ENCODE data around the gene PRAMEF11.
A peak's percentile ranks its signal among the peaks of the same experiment; 100 is the strongest.
"Not testable (repeated sequence)": the region's sequence is repeated elsewhere in the genome, so short reads cannot be mapped to it uniquely, and the experiment has no call there.

The PRAMEF11 gene

GRCh38 chr1:12831310-12831709, at the start of gene PRAMEF11:
Gene PRAMEF11 (minus strand): TSS chr1:12831410. CDS start chr1:12828789, 2,621 bp downstream.
- not testable (repeated sequence) for DNase-seq (ENCODE audit: low spot score)

GRCh38 chr1:12878453-12878852, 47.2 kb upstream of the PRAMEF11 start:
- not testable (repeated sequence) for DNase-seq (ENCODE audit: low spot score)

DNA sequence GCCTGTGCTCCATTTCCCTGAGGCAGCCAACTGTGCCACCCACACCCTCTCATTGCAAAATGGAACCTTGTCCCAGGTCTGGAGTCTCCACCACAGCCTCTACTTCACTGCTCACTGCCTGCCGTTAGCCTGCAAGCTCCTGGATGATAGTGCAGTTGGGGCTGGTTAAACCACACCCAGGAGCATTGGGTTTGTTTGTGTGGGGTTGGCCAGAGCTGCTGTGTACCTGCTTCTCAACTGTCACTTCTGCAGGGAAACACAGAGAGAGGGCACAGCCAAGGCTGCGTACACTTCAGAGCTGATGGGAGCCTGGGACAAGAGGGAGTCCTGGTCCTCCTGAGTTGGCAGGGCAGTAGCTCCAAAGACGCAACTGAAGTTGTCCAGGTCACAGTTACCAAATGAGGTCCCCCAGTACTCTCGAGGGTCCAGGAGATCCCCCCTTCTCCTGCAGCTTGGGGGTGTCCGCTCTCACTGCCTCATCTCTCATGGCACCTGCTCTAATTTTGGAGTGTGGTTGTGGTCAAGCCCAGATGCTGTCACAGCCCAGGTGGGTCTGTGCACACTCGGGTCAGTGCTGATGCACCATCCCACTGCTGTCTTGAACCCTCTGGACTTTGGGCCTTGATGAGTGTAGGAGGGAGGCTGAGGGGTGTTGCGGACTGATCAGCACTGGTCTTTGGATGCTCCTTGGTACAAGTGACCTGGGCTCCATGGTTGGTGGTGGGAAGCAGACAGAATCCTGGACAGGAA, 32.1 kb upstream of the PRAMEF11 start:
- not testable (repeated sequence) for DNase-seq (ENCODE audit: low spot score)

DNA sequence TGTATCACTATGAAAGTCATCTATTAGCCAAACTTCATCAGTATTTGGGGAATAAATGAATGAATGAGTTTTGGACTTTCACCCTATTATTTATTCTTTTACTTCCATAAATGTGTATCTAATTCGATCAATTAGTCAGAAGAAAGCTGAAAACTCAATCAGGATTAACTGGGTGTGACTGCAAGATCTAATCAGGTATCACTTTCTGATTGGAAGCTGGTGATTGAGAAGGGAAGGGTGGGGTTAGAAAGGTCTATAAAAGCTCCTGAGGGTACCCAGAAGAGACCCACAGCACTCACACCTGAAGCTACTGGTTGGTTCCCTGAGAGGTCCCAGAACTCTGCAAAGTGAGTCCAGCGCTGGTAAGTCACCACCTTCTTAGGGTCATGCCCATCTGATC, 25.6 kb upstream of the PRAMEF11 start, which contains the start of gene PRAMEF2:
PRAMEF2 (plus strand) TSS at position 301 of the 400 bp plus-strand sequence. CDS start 1,924 bp downstream, outside the sequence.
- not testable (repeated sequence) for DNase-seq (ENCODE audit: low spot score)

DNA sequence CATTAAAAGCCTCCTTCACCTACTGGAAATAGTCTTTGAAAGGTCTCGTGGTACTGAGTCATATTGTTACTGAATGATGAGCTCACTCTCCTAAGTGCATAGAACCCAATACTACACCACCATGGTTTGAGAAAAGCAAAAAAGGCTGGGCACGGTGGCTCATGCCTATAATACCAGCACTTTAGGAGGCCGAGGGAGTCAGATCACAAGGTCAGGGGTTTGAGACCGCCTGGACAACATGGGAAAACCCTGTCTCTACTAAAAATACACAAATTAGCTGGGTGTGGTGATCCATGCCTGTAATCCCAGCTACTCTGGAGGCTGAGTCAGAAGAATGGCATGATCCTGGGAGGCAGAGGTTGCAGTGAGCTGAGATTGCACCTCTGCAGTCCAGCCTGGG, 20.6 kb upstream of the PRAMEF11 start:
- DNase-seq (ENCODE audit: low spot score): no peak

- not testable (repeated sequence) for DNase-seq (ENCODE audit: low spot score)
Measured at GRCh38 chr1:12848620-12849019, 17.4 kb upstream of the PRAMEF11 start, which contains the start of gene HNRNPCL1. Gene HNRNPCL1 (minus strand): TSS chr1:12848720. CDS start chr1:12848289, 431 bp downstream.

DNA sequence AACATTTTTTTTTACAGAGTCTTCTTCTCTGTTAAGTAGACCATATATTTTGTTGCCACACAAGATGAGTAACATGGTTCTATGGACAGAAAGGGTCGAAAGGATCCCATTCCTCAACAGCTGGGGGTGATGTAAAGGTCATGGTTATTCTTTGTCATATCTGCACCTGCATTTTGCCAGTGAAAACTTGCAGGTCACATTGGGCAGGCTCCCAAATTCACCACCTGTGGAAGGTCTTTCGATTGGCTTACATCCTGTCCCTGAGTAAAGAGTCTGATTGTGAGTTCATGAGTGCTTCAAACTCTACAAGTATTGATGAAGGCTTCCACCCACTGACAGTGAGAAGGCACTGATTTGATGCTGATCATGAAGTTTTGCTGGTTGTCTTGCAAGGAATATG, 2.0 kb upstream of the PRAMEF11 start:
- DNase-seq (ENCODE audit: low spot score): not testable (repeated sequence)

- not testable (repeated sequence) for DNase-seq (ENCODE audit: low spot score)
Measured at GRCh38 chr1:12819061-12819460, 12.1 kb downstream of the PRAMEF11 start.

DNA sequence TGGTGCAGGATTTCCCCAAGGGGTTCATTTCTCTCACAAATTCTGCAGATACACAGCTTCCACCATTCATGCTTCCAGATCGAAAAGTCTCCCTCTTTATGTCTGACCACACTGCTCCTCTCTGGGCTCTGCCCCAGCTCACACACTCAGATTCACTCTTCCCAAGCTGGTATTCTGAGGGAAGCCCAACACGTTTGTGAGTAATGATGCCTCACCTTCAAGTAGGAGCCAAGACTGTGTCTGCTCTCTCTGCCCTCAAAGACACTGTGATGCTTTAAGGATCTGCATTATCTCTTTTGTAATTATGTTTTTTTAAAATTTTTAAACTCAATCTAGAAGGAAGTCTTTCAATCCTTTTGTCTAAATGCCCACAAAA, 19.8 kb downstream of the PRAMEF11 start:
- DNase-seq (ENCODE audit: low spot score): no peak

GRCh38 chr1:12810691-12811408, 20.4 kb downstream of the PRAMEF11 start:
- no peak for DNase-seq (ENCODE audit: low spot score)

DNA sequence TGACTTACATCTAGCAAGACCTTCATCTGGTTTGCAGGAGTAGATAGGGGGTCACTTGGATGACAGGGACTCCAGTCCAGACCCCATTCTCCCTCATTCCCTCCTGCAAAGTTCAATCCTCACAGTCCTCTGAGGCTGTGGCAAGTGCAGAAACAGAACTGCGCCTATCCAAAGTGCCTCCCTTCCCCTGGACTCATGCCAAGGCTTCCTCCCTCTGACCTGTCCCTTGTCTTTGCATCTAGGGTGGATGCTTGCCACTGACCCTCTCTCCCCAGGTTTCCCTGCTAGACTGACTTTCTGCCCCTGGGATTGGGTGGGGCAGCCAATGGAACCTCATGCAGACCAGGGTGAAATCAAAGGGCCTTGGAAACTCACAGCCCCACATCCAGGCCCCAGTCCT, 21.3 kb downstream of the PRAMEF11 start:
- DNase-seq (ENCODE audit: low spot score): no peak

DNA sequence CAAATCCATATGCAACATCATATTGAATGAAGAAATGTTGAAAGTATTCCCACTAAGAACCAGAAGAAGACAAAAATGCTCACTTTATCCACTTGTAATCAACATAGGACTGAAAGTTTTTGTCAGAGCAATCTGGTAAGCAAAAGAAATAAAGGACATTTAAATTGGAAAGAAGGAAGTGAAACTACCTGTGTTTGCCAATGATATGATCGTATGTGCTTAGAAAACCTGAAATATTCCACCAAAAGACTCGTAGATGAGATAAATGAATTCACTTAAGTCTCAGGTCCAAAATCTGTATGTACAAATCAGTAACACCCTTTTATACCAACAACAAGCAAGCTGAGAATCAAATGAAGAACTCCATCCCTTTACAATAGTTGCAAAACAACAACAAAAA, 31.5 kb downstream of the PRAMEF11 start:
- DNase-seq (ENCODE audit: low spot score): no peak

GRCh38 chr1:12798911-12799310, 32.3 kb downstream of the PRAMEF11 start:
- no peak for DNase-seq (ENCODE audit: low spot score)

DNA sequence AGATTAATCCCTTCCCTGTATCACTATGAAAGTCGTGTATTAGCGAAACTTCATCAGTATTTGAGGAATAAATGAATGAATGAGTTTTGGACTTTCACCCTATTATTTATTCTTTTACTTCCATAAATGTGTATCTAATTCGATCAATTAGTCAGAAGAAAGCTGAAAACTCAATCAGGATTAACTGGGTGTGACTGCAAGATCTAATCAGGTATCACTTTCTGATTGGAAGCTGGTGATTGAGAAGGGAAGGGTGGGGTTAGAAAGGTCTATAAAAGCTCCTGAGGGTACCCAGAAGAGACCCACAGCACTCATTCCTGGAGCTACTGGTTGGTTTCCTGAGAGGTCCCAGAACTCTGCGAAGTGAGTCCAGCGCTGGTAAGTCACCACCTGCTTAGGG, 40.1 kb downstream of the PRAMEF11 start, which contains the start of gene PRAMEF1:
PRAMEF1 (plus strand) TSS at position 301 of the 400 bp plus-strand sequence. CDS start 1,831 bp downstream, outside the sequence.
- not testable (repeated sequence) for DNase-seq (ENCODE audit: low spot score)

GRCh38 chr1:12784729-12785128, 46.5 kb downstream of the PRAMEF11 start:
- DNase-seq (ENCODE audit: low spot score): not testable (repeated sequence)

DNA sequence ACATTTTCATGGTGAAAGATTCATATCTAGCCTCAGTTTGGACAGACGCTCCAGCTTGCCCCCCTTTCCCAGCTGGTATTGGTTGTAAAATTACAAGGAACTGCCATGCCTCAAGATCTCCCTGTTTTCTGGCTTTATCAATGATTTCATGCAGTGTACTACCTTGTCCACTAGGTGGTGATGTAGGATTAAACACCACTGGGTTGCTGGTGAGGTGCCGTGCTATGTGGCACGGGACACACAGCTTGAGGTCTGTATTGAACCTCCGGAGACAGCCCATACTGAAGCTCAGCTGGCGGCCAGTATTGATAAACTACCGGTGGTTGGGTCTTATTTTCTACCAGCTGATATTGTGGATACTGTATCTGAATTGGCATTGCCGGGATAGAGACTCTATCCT, 47.4 kb downstream of the PRAMEF11 start:
- DNase-seq (ENCODE audit: low spot score): not testable (repeated sequence)

DNA sequence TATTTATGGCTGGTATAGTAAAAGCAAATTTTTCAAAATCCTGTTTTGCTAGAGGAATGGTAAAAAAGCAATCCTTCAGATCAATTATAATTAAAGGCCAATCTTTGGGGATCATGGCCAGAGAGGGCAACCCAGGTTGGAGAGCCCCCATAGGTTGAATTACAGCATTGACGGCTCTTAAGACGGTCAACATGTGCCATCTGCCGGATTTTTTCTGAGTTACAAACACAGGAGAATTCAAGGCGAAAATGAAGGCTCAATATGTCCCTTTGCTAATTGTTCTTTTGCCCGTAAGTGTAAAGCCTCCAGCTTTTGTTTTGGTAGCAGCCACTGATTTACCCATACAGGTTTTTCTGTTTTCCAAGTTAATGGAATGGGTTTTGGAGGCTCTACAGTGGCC, 49.7 kb downstream of the PRAMEF11 start:
- DNase-seq (ENCODE audit: low spot score): not testable (repeated sequence)

DNA sequence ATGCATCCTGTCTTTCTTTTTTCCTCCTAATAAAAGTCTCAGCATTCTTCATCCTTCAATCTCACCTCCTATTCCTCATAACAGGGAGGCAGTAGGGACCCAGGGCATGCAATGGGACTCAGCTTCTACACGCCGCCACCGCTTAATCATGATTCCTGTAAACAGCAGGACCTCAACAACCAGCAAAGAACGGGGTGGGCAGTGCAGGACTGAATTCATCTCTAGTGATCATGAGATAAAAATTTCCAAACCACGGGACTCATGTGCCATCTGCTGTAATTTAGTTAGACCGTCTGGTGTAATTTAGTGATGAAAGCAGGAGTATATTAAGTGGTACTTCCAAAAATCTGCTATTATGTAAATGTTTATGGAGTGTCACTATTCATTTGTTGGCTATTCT, 52.3 kb downstream of the PRAMEF11 start:
- DNase-seq (ENCODE audit: low spot score): peak; percentile 40

DNA sequence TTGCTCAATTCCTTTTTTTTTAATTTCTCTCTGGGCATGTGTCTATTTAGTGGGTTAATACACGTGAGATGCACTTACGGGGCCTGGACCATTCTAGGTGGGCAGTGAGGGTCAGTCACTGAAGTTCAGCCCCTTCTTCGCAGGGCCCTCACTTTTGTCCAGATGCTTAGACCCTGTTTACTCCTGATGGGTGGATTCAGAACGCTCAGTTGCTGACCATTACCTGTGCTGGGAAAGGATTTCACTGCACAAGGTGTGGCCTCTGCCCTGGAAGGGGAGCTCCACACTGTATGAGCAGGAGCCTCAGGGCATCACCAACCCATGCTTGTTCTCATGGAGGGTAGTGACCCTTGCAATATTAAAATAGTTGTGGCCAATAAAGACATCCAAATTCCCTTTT, 53.1 kb downstream of the PRAMEF11 start:
- DNase-seq (ENCODE audit: low spot score): no peak

GRCh38 chr1:12776801-12777557, 54.2 kb downstream of the PRAMEF11 start:
- no peak for DNase-seq (ENCODE audit: low spot score)

- DNase-seq (ENCODE audit: low spot score): no peak
Measured at GRCh38 chr1:12775443-12775842, 55.8 kb downstream of the PRAMEF11 start.

- DNase-seq (ENCODE audit: low spot score): no peak
Measured at GRCh38 chr1:12774801-12775345, 56.3 kb downstream of the PRAMEF11 start.

All from Ammon's horn (tissue), 1 donor.